HEK293 (cell line): ENCODE data around the gene TRAP1.

ENCODE experiments used
- CTCF ChIA-PET: fragments of 350-600 bp; formaldehyde crosslinking; extraction: SDS; loops from one replicate; lab custom pipeline; 2021; ENCODE audit warnings: antibody characterized with exemption; lab: Yijun Ruan, JAX
- POLR2A ChIA-PET: fragments of 300-600 bp; formaldehyde crosslinking; extraction: SDS; loops from one replicate; lab custom pipeline; 2020; ENCODE audit warnings: antibody characterized with exemption, inconsistent platforms; lab: Yijun Ruan, JAX
- H3K27ac ChIP-seq: fragments of 200-500 bp; sonication (Bioruptor generic); 2 replicates; pipeline ENCODE4 v1.5.1; 2014; ENCODE audit warnings: low read depth, low read length, control low read depth, inconsistent platforms; ENCODE audit errors: extremely low read depth
- H3K36me3 ChIP-seq, 2 experiments: fragments of 200-500 bp in 1 of 2; sonication (Bioruptor generic) in 1 of 2; 1 replicate in 1 of 2; 2 replicates in 1 of 2; pipeline ENCODE4 v1.5.1; 2014 to 2017; ENCODE audit warnings: inconsistent platforms in 2 of 2, low read length in 2 of 2; ENCODE audit not compliant: control insufficient read depth in 2 of 2, insufficient read depth in 1 of 2
- H3K4me1 ChIP-seq: fragments of 200-500 bp; sonication (Bioruptor generic); 2 replicates; pipeline ENCODE4 v1.5.1; 2014; ENCODE audit warnings: mild to moderate bottlenecking, low read length, inconsistent platforms; ENCODE audit not compliant: control insufficient read depth, insufficient read depth
- H3K4me3 ChIP-seq: 2 replicates; pipeline ENCODE4 v1.5.1; 2011; ENCODE audit warnings: low read depth, mild to moderate bottlenecking, control low read depth, low read length, moderate library complexity
- H3K9me3 ChIP-seq: fragments of 200-500 bp; sonication (Bioruptor generic); 2 replicates; pipeline ENCODE4 v1.5.1; 2014; ENCODE audit warnings: low read depth, low read length, inconsistent platforms; ENCODE audit not compliant: control insufficient read depth, insufficient read depth
- GFI1B ChIP-seq: fragments of 450-650 bp; formaldehyde crosslinking; IDR thresholded peaks from 2 replicates; pipeline ENCODE4 v1.5.1; 2016; ENCODE audit warnings: missing biosample characterization, missing genetic modification characterization
- GLI4 ChIP-seq: fragments of 450-650 bp; formaldehyde crosslinking; IDR thresholded peaks from 2 replicates; pipeline ENCODE4 v1.5.1; 2016; ENCODE audit warnings: missing biosample characterization, missing genetic modification characterization
- IKZF3 ChIP-seq: fragments of 450-650 bp; IDR thresholded peaks from 2 replicates; pipeline ENCODE4 v1.5.0; 2018; ENCODE audit warnings: missing biosample characterization, mild to moderate bottlenecking, missing genetic modification characterization, moderate library complexity
- KLF16 ChIP-seq: fragments of 450-650 bp; formaldehyde crosslinking; IDR thresholded peaks from 2 replicates; pipeline ENCODE4 v1.5.1; 2017; ENCODE audit warnings: missing biosample characterization, missing genetic modification characterization
- SP2 ChIP-seq: fragments of 450-650 bp; formaldehyde crosslinking; IDR thresholded peaks from 2 replicates; pipeline ENCODE4 v1.5.1; 2016; ENCODE audit warnings: missing biosample characterization, missing genetic modification characterization
- WT1 ChIP-seq: fragments of 450-650 bp; formaldehyde crosslinking; IDR thresholded peaks from 2 replicates; pipeline ENCODE4 v1.5.1; 2016; ENCODE audit warnings: missing biosample characterization, missing genetic modification characterization
- ZBTB17 ChIP-seq: fragments of 450-650 bp; formaldehyde crosslinking; IDR thresholded peaks from 2 replicates; pipeline ENCODE4 v1.5.1; 2016; ENCODE audit warnings: missing biosample characterization, missing genetic modification characterization
- ZBTB21 ChIP-seq: fragments of 450-650 bp; formaldehyde crosslinking; IDR thresholded peaks from 2 replicates; pipeline ENCODE4 v1.5.1; 2017; ENCODE audit warnings: missing biosample characterization, missing genetic modification characterization
- ZFP3 ChIP-seq: fragments of 450-650 bp; formaldehyde crosslinking; IDR thresholded peaks from 2 replicates; pipeline ENCODE4 v1.5.1; 2016; ENCODE audit warnings: low read depth, missing biosample characterization, missing genetic modification characterization
- ZFP37 ChIP-seq: fragments of 450-650 bp; formaldehyde crosslinking; IDR thresholded peaks from 2 replicates; pipeline ENCODE4 v1.5.1; 2016; ENCODE audit warnings: missing biosample characterization, missing genetic modification characterization
- ZNF19 ChIP-seq: fragments of 450-650 bp; formaldehyde crosslinking; IDR thresholded peaks from 2 replicates; pipeline ENCODE4; 2016; ENCODE audit warnings: missing biosample characterization, missing genetic modification characterization, low read depth
- ZNF2 ChIP-seq: fragments of 450-650 bp; formaldehyde crosslinking; IDR thresholded peaks from 2 replicates; pipeline ENCODE4 v1.5.1; 2016; ENCODE audit warnings: missing biosample characterization, missing genetic modification characterization
- ZNF214 ChIP-seq: fragments of 450-650 bp; formaldehyde crosslinking; IDR thresholded peaks from 2 replicates; pipeline ENCODE4 v1.5.1; 2017; ENCODE audit warnings: missing biosample characterization, mild to moderate bottlenecking, missing genetic modification characterization, borderline replicate concordance
- ZNF248 ChIP-seq: fragments of 450-650 bp; formaldehyde crosslinking; IDR thresholded peaks from 2 replicates; pipeline ENCODE4 v1.5.1; 2017; ENCODE audit warnings: missing biosample characterization, missing genetic modification characterization
- ZNF341 ChIP-seq: fragments of 450-650 bp; formaldehyde crosslinking; IDR thresholded peaks from 2 replicates; pipeline ENCODE4; 2016; ENCODE audit warnings: low read depth, missing biosample characterization, missing genetic modification characterization
- ZNF404 ChIP-seq: fragments of 450-650 bp; formaldehyde crosslinking; IDR thresholded peaks from 2 replicates; pipeline ENCODE4 v1.5.1; 2017; ENCODE audit warnings: missing biosample characterization, missing genetic modification characterization
- ZNF514 ChIP-seq: fragments of 450-650 bp; formaldehyde crosslinking; IDR thresholded peaks from 2 replicates; pipeline ENCODE4 v1.5.1; 2016; ENCODE audit warnings: missing biosample characterization, missing genetic modification characterization
- ZNF530 ChIP-seq: fragments of 450-650 bp; formaldehyde crosslinking; IDR thresholded peaks from 2 replicates; pipeline ENCODE4 v1.5.1; 2016; ENCODE audit warnings: low read depth, missing biosample characterization, missing genetic modification characterization
- ZNF585B ChIP-seq: fragments of 450-650 bp; formaldehyde crosslinking; IDR thresholded peaks from 2 replicates; pipeline ENCODE4 v1.5.1; 2016; ENCODE audit warnings: missing biosample characterization, missing genetic modification characterization
- ZNF596 ChIP-seq: fragments of 450-650 bp; IDR thresholded peaks from 2 replicates; pipeline ENCODE4 v1.5.0; 2018; ENCODE audit warnings: missing biosample characterization, mild to moderate bottlenecking, missing genetic modification characterization, moderate library complexity
- ZNF654 ChIP-seq: fragments of 450-650 bp; formaldehyde crosslinking; IDR thresholded peaks from 2 replicates; pipeline ENCODE4 v1.5.1; 2016; ENCODE audit warnings: low read depth, missing biosample characterization, missing genetic modification characterization
- ZNF664 ChIP-seq: fragments of 450-650 bp; formaldehyde crosslinking; IDR thresholded peaks from 2 replicates; pipeline ENCODE4 v1.5.1; 2016; ENCODE audit warnings: missing biosample characterization, missing genetic modification characterization
- ZSCAN16 ChIP-seq: fragments of 450-650 bp; formaldehyde crosslinking; IDR thresholded peaks from 2 replicates; pipeline ENCODE4 v1.5.1; 2016; ENCODE audit warnings: missing biosample characterization, missing genetic modification characterization
- TF ChIP-seq, protein P1 (sequence below): fragments of 450-650 bp; formaldehyde crosslinking; IDR thresholded peaks from 2 replicates; pipeline ENCODE4 v1.5.1; 2016; ENCODE audit warnings: missing biosample characterization, missing genetic modification characterization
- TF ChIP-seq, protein P2 (sequence below): fragments of 450-650 bp; formaldehyde crosslinking; IDR thresholded peaks from 2 replicates; pipeline ENCODE4 v1.5.1; 2016; ENCODE audit warnings: missing biosample characterization, missing genetic modification characterization

TRAP1 gene

DNA sequence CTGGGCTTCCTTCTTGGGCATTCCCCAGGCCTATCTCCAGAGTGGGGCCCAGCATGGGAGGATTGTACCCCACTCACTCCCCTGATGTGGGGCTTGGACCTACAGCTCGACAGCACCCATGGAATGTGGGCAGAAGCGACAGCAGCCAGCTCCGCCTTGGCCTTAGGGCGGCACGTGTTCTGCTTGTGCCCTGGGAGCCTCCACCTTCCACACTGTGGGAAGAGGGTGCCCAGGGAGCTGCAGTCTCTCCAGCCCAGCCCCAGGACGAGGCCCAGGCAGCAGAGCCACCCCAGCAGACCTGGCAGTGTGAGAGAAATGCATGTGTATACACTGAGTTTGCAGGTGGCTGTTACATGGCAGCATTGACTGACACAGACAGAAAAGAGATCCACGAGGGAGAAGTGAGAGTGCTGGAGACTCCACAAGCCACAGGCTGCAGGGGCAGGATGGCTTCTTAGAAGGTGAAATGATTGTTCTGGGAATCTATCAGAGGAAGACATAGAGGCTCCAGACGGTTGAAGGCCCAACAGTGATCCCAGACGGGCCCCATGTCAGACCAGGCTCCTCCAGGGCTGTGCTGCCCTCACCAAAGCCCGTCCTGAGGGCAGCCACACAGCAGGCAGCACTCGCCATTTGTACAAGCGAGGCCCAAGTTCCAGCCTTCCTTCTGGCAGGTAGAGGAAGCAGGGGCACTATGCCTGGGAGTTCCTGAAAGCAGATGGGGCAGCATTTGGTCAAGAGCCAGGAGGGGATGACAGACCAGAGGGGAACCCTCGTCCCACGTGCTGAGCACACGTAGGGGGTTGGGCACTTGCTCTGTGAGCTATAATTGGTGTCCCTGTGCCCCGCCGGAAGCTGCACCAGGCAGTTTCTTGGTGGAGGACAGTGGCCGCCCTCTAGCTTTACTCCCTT, 65.6 kb downstream of the TRAP1 start:
- Histone ChIP-seq H3K4me1 (peaks cover 2% of the 10 kb centered on the region), H3K4me3 (no peak overlapping the region)
- CTCF ChIA-PET, result interaction anchor here (0.6 kb wide), 2 partner anchors 17 to 709 kb away, joined by 3 read pairs; no protein-coding TSS in a partner anchor
- TF ChIP-seq GLI4 (tag by site-specific recombination), result no peak
- no peak for TF ChIP-seq ZNF664 (tag by site-specific recombination)
- TF ChIP-seq ZNF404, result no peak
- TF ChIP-seq ZNF19, result no peak
- TF ChIP-seq, protein P1, sequence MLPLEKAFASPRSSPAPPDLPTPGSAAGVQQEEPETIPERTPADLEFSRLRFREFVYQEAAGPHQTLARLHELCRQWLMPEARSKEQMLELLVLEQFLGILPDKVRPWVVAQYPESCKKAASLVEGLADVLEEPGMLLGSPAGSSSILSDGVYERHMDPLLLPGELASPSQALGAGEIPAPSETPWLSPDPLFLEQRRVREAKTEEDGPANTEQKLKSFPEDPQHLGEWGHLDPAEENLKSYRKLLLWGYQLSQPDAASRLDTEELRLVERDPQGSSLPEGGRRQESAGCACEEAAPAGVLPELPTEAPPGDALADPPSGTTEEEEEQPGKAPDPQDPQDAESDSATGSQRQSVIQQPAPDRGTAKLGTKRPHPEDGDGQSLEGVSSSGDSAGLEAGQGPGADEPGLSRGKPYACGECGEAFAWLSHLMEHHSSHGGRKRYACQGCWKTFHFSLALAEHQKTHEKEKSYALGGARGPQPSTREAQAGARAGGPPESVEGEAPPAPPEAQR (tag by site-specific recombination), result no peak
- no peak for TF ChIP-seq ZNF2 (tag by site-specific recombination)
- no peak for TF ChIP-seq ZNF654 (tag by site-specific recombination)
- no peak for TF ChIP-seq GFI1B
- TF ChIP-seq ZNF530 (tag by site-specific recombination), result no peak
- TF ChIP-seq ZNF248 (tag by site-specific recombination), result no peak
- no peak for TF ChIP-seq ZNF596 (tag by site-specific recombination)
- TF ChIP-seq ZBTB17 (tag by site-specific recombination), result no peak
- no peak for TF ChIP-seq ZNF514
- TF ChIP-seq ZFP37 (tag by site-specific recombination), result no peak
- no peak for TF ChIP-seq KLF16
- no peak for TF ChIP-seq ZSCAN16 (tag by site-specific recombination)
- TF ChIP-seq, all 188 proteins: peak for 0
- Histone ChIP-seq H3K9me3 (no peaks in the 10 kb centered on the region), H3K36me3 (peaks cover 0 to 51% of the 10 kb centered on the region in 2 experiments; a peak in 2 of 3 replicates), H3K27ac (no peak overlapping the region)
- POLR2A ChIA-PET, result no interaction called here

DNA sequence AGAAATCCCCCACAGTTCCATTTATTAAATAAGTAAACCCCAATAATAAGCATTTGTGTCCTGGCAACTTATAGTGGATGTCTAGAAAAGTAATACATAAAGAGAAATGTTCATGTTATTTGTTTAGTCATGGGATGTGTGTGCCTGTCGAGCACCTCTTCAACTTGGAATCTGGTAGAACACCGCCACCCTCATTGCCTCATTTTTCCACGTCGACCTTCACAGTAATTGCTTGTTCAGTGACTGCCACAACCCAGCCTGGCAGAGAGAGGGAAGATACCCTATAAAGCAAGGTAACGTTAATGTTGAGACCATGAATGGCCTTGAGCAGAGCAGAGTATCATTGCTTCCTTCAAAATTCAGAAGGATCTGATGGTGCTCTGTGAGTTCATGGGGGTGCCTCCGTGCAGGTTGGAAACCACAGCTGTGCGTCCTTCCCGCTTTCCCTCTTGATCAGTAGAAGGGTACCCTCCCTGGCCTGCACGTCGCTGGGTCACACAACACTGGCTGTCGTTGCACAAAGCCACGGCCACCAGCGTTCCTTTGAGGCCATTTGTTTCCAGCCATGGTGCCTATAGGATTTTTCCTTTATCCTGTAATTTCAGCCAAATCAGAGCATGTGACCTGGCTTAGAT, 66.6 kb downstream of the TRAP1 start:
- ChIA-PET CTCF (interaction anchor here (0.6 kb wide), 1 partner anchor 710 kb away, joined by 3 read pairs; no protein-coding TSS in a partner anchor), POLR2A (no interaction called here)
- TF ChIP-seq WT1 (tag by site-specific recombination) (no peak), ZFP3 (tag by site-specific recombination) (no peak), ZBTB21 (tag by site-specific recombination) (no peak), ZNF664 (tag by site-specific recombination) (no peak), IKZF3 (tag by site-specific recombination) (no peak), ZNF214 (tag by site-specific recombination) (no peak), ZNF341 (no peak), ZNF585B (no peak), SP2 (tag by site-specific recombination) (no peak)
- TF ChIP-seq, protein P2, sequence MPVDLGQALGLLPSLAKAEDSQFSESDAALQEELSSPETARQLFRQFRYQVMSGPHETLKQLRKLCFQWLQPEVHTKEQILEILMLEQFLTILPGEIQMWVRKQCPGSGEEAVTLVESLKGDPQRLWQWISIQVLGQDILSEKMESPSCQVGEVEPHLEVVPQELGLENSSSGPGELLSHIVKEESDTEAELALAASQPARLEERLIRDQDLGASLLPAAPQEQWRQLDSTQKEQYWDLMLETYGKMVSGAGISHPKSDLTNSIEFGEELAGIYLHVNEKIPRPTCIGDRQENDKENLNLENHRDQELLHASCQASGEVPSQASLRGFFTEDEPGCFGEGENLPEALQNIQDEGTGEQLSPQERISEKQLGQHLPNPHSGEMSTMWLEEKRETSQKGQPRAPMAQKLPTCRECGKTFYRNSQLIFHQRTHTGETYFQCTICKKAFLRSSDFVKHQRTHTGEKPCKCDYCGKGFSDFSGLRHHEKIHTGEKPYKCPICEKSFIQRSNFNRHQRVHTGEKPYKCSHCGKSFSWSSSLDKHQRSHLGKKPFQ (tag by site-specific recombination), result no peak
- H3K36me3 ChIP-seq, result peaks cover 0 to 41% of the 10 kb centered on the region in 2 experiments; a peak in 2 of 3 replicates
- H3K27ac ChIP-seq, result no peak overlapping the region
- H3K9me3 ChIP-seq, result no peaks in the 10 kb centered on the region
- peaks cover 11% of the 10 kb centered on the region for H3K4me1 ChIP-seq
- H3K4me3 ChIP-seq, result no peak overlapping the region
